NCI-H524 (cell line): ENCODE measurements around the gene CTSA.
"Not testable (repeated sequence)": the region's sequence is repeated elsewhere in the genome, so short reads cannot be mapped to it uniquely, and the experiment has no call there.

ENCODE experiments used
- DNase-seq, 2 experiments: peaks; one replicate each; lab custom pipeline; 2025; lab: John Stamatoyannopoulos, UW

The CTSA gene

GRCh38 chr20:45918182-45918737, 27.1 kb downstream of the CTSA start:
- DNase-seq, result no peak

GRCh38 chr20:45918779-45919537, 27.8 kb downstream of the CTSA start:
- no peak for DNase-seq

GRCh38 chr20:45919542-45920399, 28.6 kb downstream of the CTSA start:
- DNase-seq, result no peak

- DNase-seq, result no peak
Measured at GRCh38 chr20:45920462-45921336, 29.6 kb downstream of the CTSA start.

- DNase-seq, result no peak
Measured at GRCh38 chr20:45921337-45922189, 30.4 kb downstream of the CTSA start.

- DNase-seq, result no peak
Measured at GRCh38 chr20:45924391-45925261, 33.5 kb downstream of the CTSA start.

GRCh38 chr20:45925821-45926506, 34.8 kb downstream of the CTSA start:
- no peak for DNase-seq

GRCh38 chr20:45926731-45927070, 35.6 kb downstream of the CTSA start:
- DNase-seq, result no peak

- DNase-seq, result no peak
Measured at GRCh38 chr20:45927071-45927878, 36.1 kb downstream of the CTSA start.

GRCh38 chr20:45931680-45932079, 40.5 kb downstream of the CTSA start:
- not testable (repeated sequence) for DNase-seq

- DNase-seq, result peak; percentile 86 to 91
Measured at GRCh38 chr20:45933266-45934045, 42.3 kb downstream of the CTSA start.

- peak; percentile 45 to 76 for DNase-seq
Measured at GRCh38 chr20:45934046-45934585, 43.0 kb downstream of the CTSA start.

- peak; percentile 94 to 97 for DNase-seq
Measured at GRCh38 chr20:45934586-45935415, 43.7 kb downstream of the CTSA start, which contains the start of gene PCIF1. Gene PCIF1, plus strand, starts transcription at chr20:45934683. Its CDS starts 4,317 bp downstream, at chr20:45939000.

- no peak for DNase-seq
Measured at GRCh38 chr20:45935416-45936046, 44.4 kb downstream of the CTSA start.

- no peak for DNase-seq
Measured at GRCh38 chr20:45937765-45938164, 46.6 kb downstream of the CTSA start.
